HG03575 (cell line): ENCODE results near the gene DNAJB5.

Source experiments
- ATAC-seq: cut with Tn5 transposase; IDR thresholded peaks from one replicate; pipeline ENCODE4 v1.9.1; 2021; ENCODE audit not compliant: unreplicated experiment, insufficient number of reproducible peaks, low FRiP score; ENCODE audit errors: extremely low read depth

Gene DNAJB5

GRCh38 chr9:35035851-35036701 is 46.5 kb downstream of the DNAJB5 start:
- ATAC-seq, result no peak

- no peak for ATAC-seq
Measured at GRCh38 chr9:35042081-35042604, 52.6 kb downstream of the DNAJB5 start.

- no peak for ATAC-seq
Measured at GRCh38 chr9:35042891-35043545, 53.5 kb downstream of the DNAJB5 start.

- no peak for ATAC-seq
Measured at GRCh38 chr9:35044071-35044470, 54.5 kb downstream of the DNAJB5 start.
